ENCODE data around the gene ERBB4. TPM values are rescaled to one million over a fixed set of nuclear protein-coding genes. Genes with fewer than 3 reads are reported as not detected.

Gene ERBB4
- total RNA-seq, 1 donor from 2014 or later, result 1.2 TPM

- Mint-ChIP-seq H3K4me3 (ENCODE audit: unreplicated experiment) (no peak overlapping the region), H3K9me3 (ENCODE audit: unreplicated experiment) (no peaks in the 10 kb centered on the region), H3K4me1 (ENCODE audit: low read depth, unreplicated experiment) (peaks cover 4% of the 10 kb centered on the region), H3K36me3 (ENCODE audit: low read depth, unreplicated experiment) (no peaks in the 10 kb centered on the region), H3K27me3 (ENCODE audit: low read depth, unreplicated experiment) (no peaks in the 10 kb centered on the region), H3K27ac (ENCODE audit: unreplicated experiment) (no peak overlapping the region)
- H3K27ac ChIP-seq (ENCODE audit: low read depth, low read length), result no peak overlapping the region
- TF ChIP-seq CTCF (IDR thresholded peaks at IDR 0.05; ENCODE audit: insufficient read depth, low read depth, low read length), result no peak
- TF ChIP-seq EZH2 (IDR thresholded peaks at IDR 0.05; ENCODE audit: insufficient read depth, low read length), result no peak
- DNase-seq (ENCODE audit: low read depth), result no peak
- H3K79me2 ChIP-seq (ENCODE audit: insufficient read depth, low read length), result no peaks in the 10 kb centered on the region
- H3K4me1 ChIP-seq (ENCODE audit: insufficient read depth, low read length), result no peaks in the 10 kb centered on the region
- no peak overlapping the region for H3K4me2 ChIP-seq (ENCODE audit: low read length)
- H3K9ac ChIP-seq (ENCODE audit: low read length), result no peak overlapping the region
- no peaks in the 10 kb centered on the region for H3K9me3 ChIP-seq (ENCODE audit: insufficient read depth, low read depth, low read length)
- H3K36me3 ChIP-seq (ENCODE audit: insufficient read depth, low read length), result no peaks in the 10 kb centered on the region
- H4K20me1 ChIP-seq (ENCODE audit: insufficient read depth, low read length), result no peaks in the 10 kb centered on the region
- no peak for FAIRE-seq
- H3K4me3 ChIP-seq (ENCODE audit: insufficient read depth, low read depth, low read length), result no peak overlapping the region
- no peak overlapping the region for H2AFZ ChIP-seq (ENCODE audit: low read depth, low read length)
- H3K27me3 ChIP-seq (ENCODE audit: insufficient read depth, low read length), result no peaks in the 10 kb centered on the region
These were observed 748.6 kb downstream of the ERBB4 start for GRCh38 chr2:211789982-211790381.

- Mint-ChIP-seq H3K27ac (ENCODE audit: unreplicated experiment) (no peak overlapping the region), H3K4me1 (ENCODE audit: low read depth, unreplicated experiment) (no peaks in the 10 kb centered on the region), H3K36me3 (ENCODE audit: low read depth, unreplicated experiment) (peaks cover 1% of the 10 kb centered on the region), H3K27me3 (ENCODE audit: low read depth, unreplicated experiment) (no peaks in the 10 kb centered on the region), H3K4me3 (ENCODE audit: unreplicated experiment) (no peak overlapping the region), H3K9me3 (ENCODE audit: unreplicated experiment) (peaks cover 3% of the 10 kb centered on the region)
- no peaks in the 10 kb centered on the region for H3K9me3 ChIP-seq (ENCODE audit: insufficient read depth, low read depth, low read length)
- TF ChIP-seq EZH2 (IDR thresholded peaks at IDR 0.05; ENCODE audit: insufficient read depth, low read length) (no peak), CTCF (IDR thresholded peaks at IDR 0.05; ENCODE audit: insufficient read depth, low read depth, low read length) (no peak)
- DNase-seq (ENCODE audit: low read depth) (no peak), FAIRE-seq (no peak)
- H3K4me1 ChIP-seq (ENCODE audit: insufficient read depth, low read length), result no peaks in the 10 kb centered on the region
- no peak overlapping the region for H3K27ac ChIP-seq (ENCODE audit: low read depth, low read length)
- no peaks in the 10 kb centered on the region for H3K27me3 ChIP-seq (ENCODE audit: insufficient read depth, low read length)
- no peak overlapping the region for H3K9ac ChIP-seq (ENCODE audit: low read length)
- no peaks in the 10 kb centered on the region for H3K79me2 ChIP-seq (ENCODE audit: insufficient read depth, low read length)
- H2AFZ ChIP-seq (ENCODE audit: low read depth, low read length), result peak overlapping the region; percentile 47
- no peak overlapping the region for H3K4me3 ChIP-seq (ENCODE audit: insufficient read depth, low read depth, low read length)
- no peaks in the 10 kb centered on the region for H3K36me3 ChIP-seq (ENCODE audit: insufficient read depth, low read length)
- H3K4me2 ChIP-seq (ENCODE audit: low read length), result no peak overlapping the region
- H4K20me1 ChIP-seq (ENCODE audit: insufficient read depth, low read length), result no peaks in the 10 kb centered on the region
These were observed 771.9 kb downstream of the ERBB4 start for GRCh38 chr2:211766689-211767088.

- no peaks in the 10 kb centered on the region for H3K4me1 ChIP-seq (ENCODE audit: insufficient read depth, low read length)
- H3K27me3 ChIP-seq (ENCODE audit: insufficient read depth, low read length), result no peaks in the 10 kb centered on the region
- no peak overlapping the region for H3K9ac ChIP-seq (ENCODE audit: low read length)
- H3K79me2 ChIP-seq (ENCODE audit: insufficient read depth, low read length), result no peaks in the 10 kb centered on the region
- H3K27ac Mint-ChIP-seq (ENCODE audit: unreplicated experiment), result no peak overlapping the region
- H3K36me3 ChIP-seq (ENCODE audit: insufficient read depth, low read length), result no peaks in the 10 kb centered on the region
- H3K9me3 Mint-ChIP-seq (ENCODE audit: unreplicated experiment), result no peaks in the 10 kb centered on the region
- no peaks in the 10 kb centered on the region for H3K27me3 Mint-ChIP-seq (ENCODE audit: low read depth, unreplicated experiment)
- H3K9me3 ChIP-seq (ENCODE audit: insufficient read depth, low read depth, low read length), result no peaks in the 10 kb centered on the region
- H2AFZ ChIP-seq (ENCODE audit: low read depth, low read length), result no peak overlapping the region
- no peaks in the 10 kb centered on the region for H3K36me3 Mint-ChIP-seq (ENCODE audit: low read depth, unreplicated experiment)
- H3K27ac ChIP-seq (ENCODE audit: low read depth, low read length), result no peak overlapping the region
- no peak for FAIRE-seq
- H3K4me3 ChIP-seq (ENCODE audit: insufficient read depth, low read depth, low read length), result no peak overlapping the region
- no peak for DNase-seq (ENCODE audit: low read depth)
- no peaks in the 10 kb centered on the region for H3K4me1 Mint-ChIP-seq (ENCODE audit: low read depth, unreplicated experiment)
- no peak for TF ChIP-seq EZH2 (IDR thresholded peaks at IDR 0.05; ENCODE audit: insufficient read depth, low read length)
- TF ChIP-seq CTCF (IDR thresholded peaks at IDR 0.05; ENCODE audit: insufficient read depth, low read depth, low read length), result no peak
- no peak overlapping the region for H3K4me3 Mint-ChIP-seq (ENCODE audit: unreplicated experiment)
- H3K4me2 ChIP-seq (ENCODE audit: low read length), result no peak overlapping the region
- no peaks in the 10 kb centered on the region for H4K20me1 ChIP-seq (ENCODE audit: insufficient read depth, low read length)
These were observed 776.1 kb downstream of the ERBB4 start for GRCh38 chr2:211762479-211762878.

All from astrocyte (in vitro differentiated cells and primary cell).